Activated naive CD4-positive, alpha-beta T cell treated with anti-CD3 and anti-CD28 coated beads, Interleukin-2, amount 10 ng/mL, durations not matched to agents 7 days and 5 days (primary cell): ENCODE measurements around the gene MAP3K5.

Source experiments
- CTCF ChIA-PET: fragments of 350-600 bp; sonication (Branson Sonifier 250); formaldehyde crosslinking; loops from one replicate; lab custom pipeline; 2021; ENCODE audit warnings: antibody characterized with exemption; lab: Charles Lee
- DNase-seq: peaks from one replicate; pipeline ENCODE4 v3.0.0-alpha.2; 2020
- H3K27ac Mint-ChIP-seq: one replicate; pipeline ENCODE4 v1.8.0; 2021; ENCODE audit warnings: mild to moderate bottlenecking, moderate library complexity, mixed read lengths
- H3K27me3 Mint-ChIP-seq: one replicate; pipeline ENCODE4 v1.8.0; 2021; ENCODE audit warnings: mild to moderate bottlenecking, mixed read lengths
- H3K36me3 Mint-ChIP-seq: one replicate; pipeline ENCODE4 v1.8.0; 2021; ENCODE audit warnings: mixed read lengths
- H3K4me1 Mint-ChIP-seq: one replicate; pipeline ENCODE4 v1.8.0; 2021; ENCODE audit warnings: mixed read lengths
- H3K4me3 Mint-ChIP-seq: one replicate; pipeline ENCODE4 v1.8.0; 2021; ENCODE audit warnings: mild to moderate bottlenecking, moderate library complexity, mixed read lengths
- H3K9me3 Mint-ChIP-seq: one replicate; pipeline ENCODE4 v1.8.0; 2021; ENCODE audit warnings: mixed read lengths

The MAP3K5 gene

GRCh38 chr6:136517002-136517401 lies 275.3 kb downstream of the MAP3K5 start:
- H3K27me3 Mint-ChIP-seq, result peaks cover 13% of the 10 kb centered on the region
- DNase-seq, result no peak
- CTCF ChIA-PET, result interaction anchor here (1.9 kb wide), 1 partner anchor 9 kb away, joined by 5 read pairs; no protein-coding TSS in a partner anchor
- H3K4me1 Mint-ChIP-seq, result no peaks in the 10 kb centered on the region
- no peak overlapping the region for H3K4me3 Mint-ChIP-seq
- H3K27ac Mint-ChIP-seq, result no peak overlapping the region
- H3K36me3 Mint-ChIP-seq, result no peaks in the 10 kb centered on the region
- H3K9me3 Mint-ChIP-seq, result no peaks in the 10 kb centered on the region

- peaks cover 4% of the 10 kb centered on the region for H3K27me3 Mint-ChIP-seq
- H3K9me3 Mint-ChIP-seq, result no peaks in the 10 kb centered on the region
- no peak overlapping the region for H3K27ac Mint-ChIP-seq
- no peak overlapping the region for H3K4me3 Mint-ChIP-seq
- no peak for DNase-seq
- CTCF ChIA-PET, result interaction anchor here (1.4 kb wide), 1 partner anchor 11 kb away, joined by 5 read pairs; no protein-coding TSS in a partner anchor
- H3K36me3 Mint-ChIP-seq, result no peaks in the 10 kb centered on the region
- peaks cover 6% of the 10 kb centered on the region for H3K4me1 Mint-ChIP-seq
Measured at GRCh38 chr6:136514591-136514990, 277.7 kb downstream of the MAP3K5 start.

- no peak for DNase-seq
- CTCF ChIA-PET, result no interaction called here
- no peaks in the 10 kb centered on the region for H3K36me3 Mint-ChIP-seq
Measured at GRCh38 chr6:136511926-136512325, 280.4 kb downstream of the MAP3K5 start.

GRCh38 chr6:136511397-136511796 lies 280.9 kb downstream of the MAP3K5 start:
- peaks cover 6% of the 10 kb centered on the region for H3K4me1 Mint-ChIP-seq
- DNase-seq, result no peak
- no peak overlapping the region for H3K4me3 Mint-ChIP-seq
- H3K27ac Mint-ChIP-seq, result no peak overlapping the region
- no peaks in the 10 kb centered on the region for H3K36me3 Mint-ChIP-seq
- peaks cover 4% of the 10 kb centered on the region for H3K27me3 Mint-ChIP-seq
- H3K9me3 Mint-ChIP-seq, result no peaks in the 10 kb centered on the region
- CTCF ChIA-PET, result no interaction called here

More at GRCh38 chr6:136511926-136512325, 280.4 kb downstream of the MAP3K5 start:
- Mint-ChIP-seq H3K4me1 (peaks cover 6% of the 10 kb centered on the region), H3K4me3 (no peak overlapping the region), H3K27me3 (peaks cover 4% of the 10 kb centered on the region), H3K9me3 (no peaks in the 10 kb centered on the region), H3K27ac (no peak overlapping the region)

- CTCF ChIA-PET, result interaction anchor here (0.8 kb wide), 1 partner anchor 245 kb away, joined by 3 read pairs; no protein-coding TSS in a partner anchor
- no peak for DNase-seq
- no peaks in the 10 kb centered on the region for H3K36me3 Mint-ChIP-seq
- H3K27me3 Mint-ChIP-seq, result no peaks in the 10 kb centered on the region
- peaks cover 6% of the 10 kb centered on the region for H3K4me1 Mint-ChIP-seq
- no peaks in the 10 kb centered on the region for H3K9me3 Mint-ChIP-seq
- no peak overlapping the region for H3K27ac Mint-ChIP-seq
- H3K4me3 Mint-ChIP-seq, result no peak overlapping the region
Measured at GRCh38 chr6:136510782-136511181, 281.5 kb downstream of the MAP3K5 start.

- Mint-ChIP-seq H3K27me3 (no peaks in the 10 kb centered on the region), H3K36me3 (no peaks in the 10 kb centered on the region), H3K9me3 (no peaks in the 10 kb centered on the region), H3K4me3 (no peak overlapping the region), H3K27ac (no peak overlapping the region), H3K4me1 (peaks cover 6% of the 10 kb centered on the region)
- DNase-seq, result no peak
- CTCF ChIA-PET, result interaction anchor here (0.8 to 1.9 kb wide), 2 partner anchors 16 to 245 kb away, joined by 3 to 6 read pairs; no protein-coding TSS in a partner anchor
Measured at GRCh38 chr6:136510299-136510698, 282.0 kb downstream of the MAP3K5 start.

GRCh38 chr6:136508725-136509392 lies 283.4 kb downstream of the MAP3K5 start:
- DNase-seq, result no peak
- H3K27ac Mint-ChIP-seq, result no peak overlapping the region
- H3K27me3 Mint-ChIP-seq, result no peaks in the 10 kb centered on the region
- CTCF ChIA-PET, result interaction anchor here (1.9 kb wide), 1 partner anchor 17 kb away, joined by 6 read pairs; no protein-coding TSS in a partner anchor
- peaks cover 6% of the 10 kb centered on the region for H3K4me1 Mint-ChIP-seq
- no peak overlapping the region for H3K4me3 Mint-ChIP-seq
- H3K9me3 Mint-ChIP-seq, result no peaks in the 10 kb centered on the region
- H3K36me3 Mint-ChIP-seq, result no peaks in the 10 kb centered on the region
